ENCODE results near the gene FBXL17.
A peak's percentile ranks its signal among the peaks of the same experiment; 100 is the strongest.

Gene FBXL17

DNA sequence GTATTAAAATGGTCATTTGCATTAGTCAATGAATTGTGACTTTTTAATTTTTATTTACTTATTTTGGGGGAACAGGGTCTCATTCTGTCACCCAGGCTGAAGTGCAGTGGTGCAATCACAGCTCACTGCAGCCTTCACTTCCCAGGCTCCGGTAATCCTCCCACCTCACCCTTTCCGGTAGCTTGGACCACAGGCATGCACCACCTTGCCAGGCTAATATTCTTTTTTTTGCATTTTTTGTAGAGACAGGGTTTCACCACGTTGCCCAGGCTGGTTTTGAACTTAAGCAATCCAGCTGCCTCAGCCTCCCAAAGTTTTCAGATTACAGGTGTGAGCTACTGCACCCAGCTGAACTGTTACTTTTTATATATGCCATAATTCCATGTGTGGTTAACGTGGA is 143.4 kb downstream of the FBXL17 start:
- no peak overlapping the region for H3K4me3 ChIP-seq (replicated peaks in 1 of 2; ENCODE audit: low read depth in 2 of 2, low read length in 2 of 2)
- TF ChIP-seq, protein P1, sequence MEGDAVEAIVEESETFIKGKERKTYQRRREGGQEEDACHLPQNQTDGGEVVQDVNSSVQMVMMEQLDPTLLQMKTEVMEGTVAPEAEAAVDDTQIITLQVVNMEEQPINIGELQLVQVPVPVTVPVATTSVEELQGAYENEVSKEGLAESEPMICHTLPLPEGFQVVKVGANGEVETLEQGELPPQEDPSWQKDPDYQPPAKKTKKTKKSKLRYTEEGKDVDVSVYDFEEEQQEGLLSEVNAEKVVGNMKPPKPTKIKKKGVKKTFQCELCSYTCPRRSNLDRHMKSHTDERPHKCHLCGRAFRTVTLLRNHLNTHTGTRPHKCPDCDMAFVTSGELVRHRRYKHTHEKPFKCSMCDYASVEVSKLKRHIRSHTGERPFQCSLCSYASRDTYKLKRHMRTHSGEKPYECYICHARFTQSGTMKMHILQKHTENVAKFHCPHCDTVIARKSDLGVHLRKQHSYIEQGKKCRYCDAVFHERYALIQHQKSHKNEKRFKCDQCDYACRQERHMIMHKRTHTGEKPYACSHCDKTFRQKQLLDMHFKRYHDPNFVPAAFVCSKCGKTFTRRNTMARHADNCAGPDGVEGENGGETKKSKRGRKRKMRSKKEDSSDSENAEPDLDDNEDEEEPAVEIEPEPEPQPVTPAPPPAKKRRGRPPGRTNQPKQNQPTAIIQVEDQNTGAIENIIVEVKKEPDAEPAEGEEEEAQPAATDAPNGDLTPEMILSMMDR (IDR thresholded peaks at IDR 0.05; ENCODE audit: low read depth, low read length), result no peak
- no peak for DNase-seq (ENCODE audit: low read depth in 2 of 2)

DNA sequence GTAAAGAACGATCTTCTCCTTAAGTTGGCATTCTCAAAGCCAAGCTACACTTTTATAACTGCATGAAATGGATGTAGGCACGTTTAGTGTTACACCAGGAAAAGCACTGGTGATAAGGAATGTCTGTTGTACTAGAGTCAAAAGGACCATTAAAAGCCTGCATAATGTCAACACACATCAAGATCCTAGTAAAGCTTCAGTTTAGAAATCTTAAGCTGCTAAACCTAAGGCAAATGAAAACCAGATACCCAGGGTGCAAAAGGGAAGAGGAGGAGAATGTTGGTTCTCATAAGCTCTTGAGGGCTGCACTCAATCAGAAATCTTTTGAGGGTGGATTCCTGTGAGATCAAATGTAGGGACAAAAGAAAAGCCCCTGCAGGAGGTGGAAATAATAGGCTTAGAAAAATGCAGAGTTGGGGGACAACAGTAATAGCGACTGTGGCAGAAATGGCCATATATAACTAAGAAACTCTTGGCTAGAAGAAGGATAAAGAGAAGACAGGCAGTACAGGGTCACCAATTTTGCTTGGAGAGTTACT is 148.2 kb downstream of the FBXL17 start:
- no peak overlapping the region for H3K4me3 ChIP-seq (replicated peaks in 1 of 2; ENCODE audit: low read depth in 2 of 2, low read length in 2 of 2)
- DNase-seq (ENCODE audit: low read depth in 2 of 2), result peak in 1 of 2 donors; percentile 6
- TF ChIP-seq, protein P1 (IDR thresholded peaks at IDR 0.05; ENCODE audit: low read depth, low read length), result no peak

DNA sequence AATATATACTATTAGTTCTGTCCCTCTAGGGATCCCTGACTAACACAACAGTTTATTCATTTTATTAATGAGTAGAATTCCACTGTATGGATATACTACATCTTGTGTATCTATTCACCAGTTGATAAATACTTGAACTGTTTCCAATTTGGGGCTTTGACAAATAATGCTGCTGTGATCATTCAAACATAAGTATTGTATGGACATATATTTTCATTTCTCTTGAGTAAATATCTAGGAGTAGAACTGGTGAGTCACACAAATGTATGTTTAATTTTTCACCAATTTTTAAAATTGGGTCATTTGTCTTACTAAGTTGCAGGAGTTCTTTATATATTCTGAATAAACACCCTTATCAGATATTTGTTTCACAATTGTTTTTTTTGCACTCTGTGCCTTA is 149.1 kb downstream of the FBXL17 start:
- no peak overlapping the region for H3K4me3 ChIP-seq (replicated peaks in 1 of 2; ENCODE audit: low read depth in 2 of 2, low read length in 2 of 2)
- no peak for DNase-seq (ENCODE audit: low read depth in 2 of 2)
- TF ChIP-seq, protein P1 (IDR thresholded peaks at IDR 0.05; ENCODE audit: low read depth, low read length), result no peak

DNA sequence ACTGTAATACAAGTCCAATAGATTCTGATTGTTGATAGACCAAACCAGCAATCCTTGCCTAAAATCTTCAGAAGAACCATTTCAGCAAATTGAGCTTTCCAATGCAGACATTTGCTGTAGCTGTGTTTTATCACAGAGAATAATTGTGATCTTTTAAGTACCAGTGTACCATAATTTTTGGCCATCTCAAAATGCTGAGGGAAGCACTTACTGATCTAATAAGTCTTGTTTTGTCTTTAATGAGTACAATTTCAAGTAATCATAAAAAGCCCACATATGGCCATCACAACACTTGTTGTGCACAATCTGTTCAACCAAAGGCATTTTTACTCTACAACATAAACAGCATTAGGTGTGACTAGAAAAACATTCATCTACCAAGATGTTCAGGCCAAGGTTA is 159.9 kb downstream of the FBXL17 start:
- TF ChIP-seq, protein P1 (IDR thresholded peaks at IDR 0.05; ENCODE audit: low read depth, low read length), result no peak
- H3K4me3 ChIP-seq (replicated peaks in 1 of 2; ENCODE audit: low read depth in 2 of 2, low read length in 2 of 2), result no peak overlapping the region
- no peak for DNase-seq (ENCODE audit: low read depth in 2 of 2)

DNA sequence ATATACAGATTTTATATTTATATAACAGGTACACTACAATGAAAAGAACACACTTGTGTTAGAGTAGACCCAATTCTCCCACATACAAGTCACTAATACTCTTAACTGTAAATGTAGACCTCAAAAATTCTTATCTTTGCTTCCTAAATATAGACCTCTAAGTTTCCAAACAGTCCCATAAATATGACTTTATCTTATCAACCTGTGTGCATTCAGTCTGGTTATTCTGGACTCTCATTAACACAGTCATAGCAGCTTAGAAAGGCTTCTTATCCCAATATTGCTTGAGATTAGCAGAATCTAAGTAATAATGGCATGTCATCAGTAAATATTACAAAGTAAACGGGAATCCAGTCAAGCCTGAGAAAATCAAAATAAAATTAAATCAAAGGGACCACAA is 161.1 kb downstream of the FBXL17 start:
- DNase-seq (ENCODE audit: low read depth in 2 of 2), result no peak
- TF ChIP-seq, protein P1 (IDR thresholded peaks at IDR 0.05; ENCODE audit: low read depth, low read length), result no peak
- H3K4me3 ChIP-seq (replicated peaks in 1 of 2; ENCODE audit: low read depth in 2 of 2, low read length in 2 of 2), result no peak overlapping the region

DNA sequence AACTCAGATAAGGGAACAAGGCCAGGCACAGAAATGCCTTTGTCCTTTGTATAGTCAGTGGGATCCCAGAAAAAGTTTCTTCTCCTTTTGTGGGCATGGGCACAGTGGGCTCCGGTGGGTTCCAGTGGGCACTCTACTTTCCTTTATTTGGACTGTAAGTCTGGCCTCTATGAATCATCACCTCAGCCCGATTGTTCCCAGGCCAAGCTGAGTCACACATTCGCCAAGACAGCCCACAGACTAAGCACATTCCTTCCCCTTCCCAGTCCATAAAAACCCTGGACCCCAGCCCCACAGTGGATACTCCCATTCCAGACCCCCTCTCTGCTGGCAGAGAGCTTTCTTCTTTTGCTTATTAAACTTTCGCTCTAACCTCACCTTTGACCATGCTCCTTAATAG is 165.0 kb downstream of the FBXL17 start:
- TF ChIP-seq, protein P1 (IDR thresholded peaks at IDR 0.05; ENCODE audit: low read depth, low read length), result no peak
- no peak overlapping the region for H3K4me3 ChIP-seq (replicated peaks in 1 of 2; ENCODE audit: low read depth in 2 of 2, low read length in 2 of 2)
- DNase-seq (ENCODE audit: low read depth in 2 of 2), result peak; percentile 31 to 75

DNA sequence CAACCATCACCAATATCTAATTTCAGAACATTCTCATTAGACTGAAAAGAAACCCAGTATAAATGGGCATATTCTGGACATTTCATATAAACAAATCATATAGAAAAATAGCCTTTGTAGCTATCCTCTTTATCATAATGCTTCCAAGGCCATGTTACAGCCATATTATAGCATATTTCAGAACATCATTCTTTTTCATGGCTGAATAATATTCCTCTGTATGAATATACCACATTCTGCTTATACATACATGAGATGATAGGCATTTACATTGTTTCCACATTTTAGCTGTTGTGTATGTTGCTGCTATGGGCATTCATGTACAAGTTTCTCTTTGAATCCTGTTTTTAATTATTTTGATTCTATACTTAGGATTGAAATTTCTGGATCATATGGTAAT is 167.0 kb downstream of the FBXL17 start:
- TF ChIP-seq, protein P1 (IDR thresholded peaks at IDR 0.05; ENCODE audit: low read depth, low read length), result no peak
- DNase-seq (ENCODE audit: low read depth in 2 of 2), result no peak
- H3K4me3 ChIP-seq (replicated peaks in 1 of 2; ENCODE audit: low read depth in 2 of 2, low read length in 2 of 2), result no peak overlapping the region

All from cardiac fibroblast (primary cell).